A172 (cell line): ENCODE measurements around the gene TRIM58. TPM values are rescaled to one million over a fixed set of nuclear protein-coding genes. Genes with fewer than 3 reads are reported as not detected.

ENCODE experiments used
- DNase-seq: peaks from one replicate; pipeline ENCODE4 v3.0.0-alpha.2; 2015; ENCODE audit warnings: low spot score
- total RNA-seq: library from RNA; depleted of rRNA; stranded (reverse); fragments of >200 nt; shearing (Covaris generic); gene quantifications from 2 replicates; pipeline ENCODE4 v1.2.3, GENCODE V29; 2014; rRNA removed

Gene TRIM58, protein sequence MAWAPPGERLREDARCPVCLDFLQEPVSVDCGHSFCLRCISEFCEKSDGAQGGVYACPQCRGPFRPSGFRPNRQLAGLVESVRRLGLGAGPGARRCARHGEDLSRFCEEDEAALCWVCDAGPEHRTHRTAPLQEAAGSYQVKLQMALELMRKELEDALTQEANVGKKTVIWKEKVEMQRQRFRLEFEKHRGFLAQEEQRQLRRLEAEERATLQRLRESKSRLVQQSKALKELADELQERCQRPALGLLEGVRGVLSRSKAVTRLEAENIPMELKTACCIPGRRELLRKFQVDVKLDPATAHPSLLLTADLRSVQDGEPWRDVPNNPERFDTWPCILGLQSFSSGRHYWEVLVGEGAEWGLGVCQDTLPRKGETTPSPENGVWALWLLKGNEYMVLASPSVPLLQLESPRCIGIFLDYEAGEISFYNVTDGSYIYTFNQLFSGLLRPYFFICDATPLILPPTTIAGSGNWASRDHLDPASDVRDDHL
- not detected in 2 replicates for total RNA-seq

DNA sequence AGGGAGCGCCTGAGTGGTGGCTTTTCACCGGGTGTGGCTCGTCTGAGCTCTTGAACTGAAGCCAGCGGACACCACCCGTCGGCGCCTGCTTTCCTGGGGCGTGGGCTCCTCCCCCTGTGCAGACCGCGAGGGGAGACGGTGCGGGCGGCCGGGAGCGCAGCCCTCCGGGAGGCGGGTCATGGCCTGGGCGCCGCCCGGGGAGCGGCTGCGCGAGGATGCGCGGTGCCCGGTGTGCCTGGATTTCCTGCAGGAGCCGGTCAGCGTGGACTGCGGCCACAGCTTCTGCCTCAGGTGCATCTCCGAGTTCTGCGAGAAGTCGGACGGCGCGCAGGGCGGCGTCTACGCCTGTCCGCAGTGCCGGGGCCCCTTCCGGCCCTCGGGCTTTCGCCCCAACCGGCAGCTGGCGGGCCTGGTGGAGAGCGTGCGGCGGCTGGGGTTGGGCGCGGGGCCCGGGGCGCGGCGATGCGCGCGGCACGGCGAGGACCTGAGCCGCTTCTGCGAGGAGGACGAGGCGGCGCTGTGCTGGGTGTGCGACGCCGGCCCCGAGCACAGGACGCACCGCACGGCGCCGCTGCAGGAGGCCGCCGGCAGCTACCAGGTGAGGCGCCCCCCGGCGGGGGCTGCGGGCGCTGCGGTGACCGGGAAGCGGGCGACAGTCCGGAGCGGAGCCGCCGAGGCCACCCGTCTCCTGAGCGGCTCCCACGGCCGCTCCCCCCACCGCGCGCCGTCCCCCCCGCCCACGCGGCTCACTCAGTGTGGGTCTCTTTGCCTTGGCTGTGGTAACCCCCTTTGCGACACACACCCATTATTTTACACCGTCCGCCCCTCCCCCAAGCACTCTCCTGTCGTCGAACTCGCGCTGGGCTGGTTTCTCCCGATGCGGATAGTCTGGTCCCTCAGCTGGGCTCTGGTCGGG lies at the start of gene TRIM58:
Gene TRIM58 (plus strand): TSS at position 119 of the 916 bp plus-strand sequence. CDS start 60 bp downstream, at position 179.
- no peak for DNase-seq

DNA sequence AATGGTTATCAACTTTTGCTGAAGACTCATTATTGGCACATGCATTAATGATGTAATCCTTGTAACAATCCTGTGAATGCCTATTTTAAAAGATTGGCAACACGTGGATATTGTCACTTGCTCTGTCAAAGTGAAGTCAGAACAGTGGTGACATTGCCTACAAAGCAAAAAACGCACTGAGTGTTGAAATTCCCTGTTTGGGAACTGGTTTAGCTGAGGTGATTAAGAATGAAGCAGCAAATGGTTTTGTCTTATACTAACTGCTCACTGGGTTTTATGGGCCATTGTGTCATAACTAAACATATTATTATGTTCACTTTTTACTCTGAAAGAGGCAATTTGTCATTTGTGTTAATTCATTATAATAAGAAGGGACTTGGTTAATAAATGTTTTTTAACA lies 44.4 kb upstream of the TRIM58 start:
- DNase-seq: no peak

DNA sequence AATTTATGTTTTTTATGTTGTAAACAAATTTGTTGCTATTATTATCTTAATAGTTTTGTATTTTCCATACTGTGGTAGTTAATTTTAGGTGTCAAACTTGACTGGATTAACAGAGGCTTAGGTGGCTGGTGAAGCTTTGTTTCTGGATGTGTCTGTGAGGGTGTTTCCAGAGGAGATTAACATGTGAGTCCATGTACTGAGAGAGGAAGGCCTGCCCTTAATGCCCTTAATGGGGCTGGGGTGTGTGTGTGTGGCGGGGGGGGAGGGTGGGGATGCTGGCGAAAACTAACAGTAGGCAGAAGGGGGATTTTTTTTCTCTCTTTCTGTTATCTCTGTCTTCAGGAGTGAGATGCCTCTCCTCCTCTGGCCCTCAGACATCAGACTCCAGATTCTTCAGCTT lies 34.9 kb upstream of the TRIM58 start:
- DNase-seq: no peak

DNA sequence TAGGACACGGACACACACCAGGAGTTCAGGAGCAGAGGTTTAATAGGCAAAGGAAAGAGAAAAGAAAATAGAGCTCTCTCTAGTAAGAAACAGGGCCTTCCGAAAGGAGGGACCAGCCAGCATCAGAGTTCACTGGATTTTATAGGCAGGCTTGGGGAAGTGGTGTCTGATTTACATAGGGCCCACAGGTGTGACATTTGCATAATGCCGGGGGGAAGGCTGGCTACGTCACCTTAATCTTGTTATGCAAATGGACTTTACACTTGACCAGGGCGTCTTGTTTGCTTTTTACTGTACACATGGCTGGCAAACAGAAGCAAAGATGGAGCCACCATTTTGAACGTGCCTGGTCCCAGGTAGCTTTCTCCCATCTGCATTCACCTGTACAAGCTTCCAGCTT lies 33.0 kb upstream of the TRIM58 start, which contains the start of gene OR14A16:
Gene OR14A16 (minus strand): TSS at position 97 of the 400 bp plus-strand sequence. CDS start 8,390 bp downstream, outside the sequence.
- no peak for DNase-seq

DNA sequence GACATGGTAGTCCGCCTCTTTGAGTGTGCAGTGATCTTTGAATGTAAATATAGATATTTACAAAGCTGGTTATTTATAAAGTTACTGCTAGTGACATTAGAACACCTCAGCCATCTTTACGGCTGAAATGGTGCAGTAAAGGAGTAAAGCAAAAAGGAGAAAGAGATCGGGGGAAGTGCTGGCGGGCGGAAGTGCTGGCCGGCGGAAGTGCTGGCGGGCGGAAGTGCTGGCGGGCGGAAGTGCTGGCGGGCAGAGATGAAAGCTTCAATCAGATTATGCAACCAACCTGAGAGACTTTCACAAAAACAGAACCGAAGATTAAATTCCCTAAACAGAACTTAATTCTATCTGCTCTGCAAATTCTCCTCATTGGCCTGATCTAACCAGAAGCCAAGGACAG lies 31.6 kb upstream of the TRIM58 start:
- DNase-seq: no peak

DNA sequence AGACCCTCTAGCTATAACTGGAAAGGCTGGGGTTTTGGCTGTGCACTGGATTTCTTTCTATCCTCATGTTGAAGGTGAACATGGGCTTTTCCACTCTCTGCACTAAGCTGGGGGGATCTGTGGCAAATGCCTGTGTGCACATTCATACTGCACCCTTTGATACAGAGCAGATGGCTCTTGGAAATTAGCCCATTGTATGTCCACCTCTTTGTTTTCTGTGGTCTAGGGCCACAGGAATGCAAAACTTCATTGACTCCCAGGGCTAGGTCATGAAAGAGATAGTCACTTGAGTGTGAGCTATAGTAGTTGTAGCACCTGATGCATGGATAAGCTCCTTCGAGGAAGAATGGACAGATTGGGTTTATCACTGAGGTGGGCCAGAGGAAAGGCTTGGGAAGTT lies 27.3 kb upstream of the TRIM58 start:
- no peak for DNase-seq

DNA sequence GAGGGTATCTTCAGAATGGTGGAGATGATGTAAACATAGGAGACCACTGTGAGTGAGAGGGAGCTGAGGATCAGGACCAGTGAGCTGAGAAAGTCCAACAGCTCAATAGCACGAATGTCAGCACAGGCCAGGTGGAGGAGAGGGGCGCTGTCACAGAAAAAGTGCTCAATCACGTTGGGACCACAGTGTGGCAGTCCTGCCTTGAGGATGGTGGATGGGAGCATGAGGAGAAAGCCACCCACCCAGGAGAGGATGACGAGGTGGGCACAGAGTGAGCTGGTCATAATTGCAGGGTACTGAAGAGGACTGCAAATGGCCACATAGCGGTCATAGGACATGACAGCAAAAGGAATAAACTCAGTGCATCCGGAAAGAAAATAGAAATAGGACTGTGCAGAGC lies 23.4 kb upstream of the TRIM58 start:
- no peak for DNase-seq

DNA sequence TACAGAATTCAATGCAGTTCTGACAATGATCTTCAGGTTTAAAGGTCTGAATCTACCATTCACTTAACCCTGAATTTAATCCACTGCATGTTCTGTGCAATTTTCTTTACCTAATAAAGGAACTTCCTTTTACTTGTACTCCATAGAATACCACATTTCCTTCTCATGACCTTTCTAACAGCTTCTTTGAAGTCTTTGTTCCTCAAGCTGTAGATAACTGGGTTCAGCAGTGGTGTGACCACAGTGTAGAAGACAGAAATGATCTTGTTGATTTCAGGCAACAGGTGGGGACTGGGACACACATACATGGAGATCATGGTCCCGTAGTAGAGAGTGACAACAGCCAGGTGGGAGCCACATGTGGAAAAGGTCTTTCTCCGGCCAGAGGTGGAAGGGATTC lies 16.2 kb upstream of the TRIM58 start:
- no peak for DNase-seq

DNA sequence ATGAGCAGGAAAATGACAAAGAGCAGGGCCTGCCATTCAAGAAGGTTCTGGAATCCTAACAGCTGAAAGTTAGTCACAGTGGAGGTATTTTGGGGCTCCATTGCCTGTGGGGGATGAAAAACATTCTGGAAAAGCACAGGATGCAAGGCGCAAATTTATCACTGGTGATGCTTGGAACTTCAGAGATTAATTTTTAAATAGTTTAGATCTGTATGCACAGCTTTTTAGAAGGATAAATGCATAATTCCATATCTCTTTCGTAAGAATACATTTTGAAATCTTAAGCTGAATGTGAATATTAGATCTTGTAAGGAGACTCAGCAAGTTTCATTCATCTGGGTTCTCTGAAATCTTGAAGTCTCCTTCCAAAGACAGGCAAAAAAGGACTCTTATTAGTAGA lies 15.2 kb upstream of the TRIM58 start, which contains the start of gene OR11L1:
Gene OR11L1 (minus strand): TSS at position 101 of the 400 bp plus-strand sequence. CDS start 0 bp downstream, at position 101.
- DNase-seq: no peak

DNA sequence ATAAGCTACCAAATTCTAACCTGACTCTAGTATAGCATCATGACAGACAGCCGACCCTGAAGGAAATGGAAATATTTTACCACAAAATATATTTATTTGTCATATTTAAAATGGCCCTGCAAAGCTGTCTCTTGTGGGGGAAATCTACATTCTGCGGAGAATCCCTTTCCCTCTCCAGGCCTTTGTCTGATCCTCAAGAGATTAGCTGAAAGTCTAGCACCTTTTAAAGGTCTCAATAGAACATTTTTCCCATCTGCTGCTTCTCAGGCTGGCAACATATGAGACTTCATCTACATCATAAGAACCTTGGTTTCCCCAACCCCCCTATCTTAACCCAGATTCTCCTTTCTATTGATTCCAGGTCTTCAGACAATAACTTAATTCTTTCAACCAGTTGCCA lies 13.6 kb upstream of the TRIM58 start:
- DNase-seq: no peak

DNA sequence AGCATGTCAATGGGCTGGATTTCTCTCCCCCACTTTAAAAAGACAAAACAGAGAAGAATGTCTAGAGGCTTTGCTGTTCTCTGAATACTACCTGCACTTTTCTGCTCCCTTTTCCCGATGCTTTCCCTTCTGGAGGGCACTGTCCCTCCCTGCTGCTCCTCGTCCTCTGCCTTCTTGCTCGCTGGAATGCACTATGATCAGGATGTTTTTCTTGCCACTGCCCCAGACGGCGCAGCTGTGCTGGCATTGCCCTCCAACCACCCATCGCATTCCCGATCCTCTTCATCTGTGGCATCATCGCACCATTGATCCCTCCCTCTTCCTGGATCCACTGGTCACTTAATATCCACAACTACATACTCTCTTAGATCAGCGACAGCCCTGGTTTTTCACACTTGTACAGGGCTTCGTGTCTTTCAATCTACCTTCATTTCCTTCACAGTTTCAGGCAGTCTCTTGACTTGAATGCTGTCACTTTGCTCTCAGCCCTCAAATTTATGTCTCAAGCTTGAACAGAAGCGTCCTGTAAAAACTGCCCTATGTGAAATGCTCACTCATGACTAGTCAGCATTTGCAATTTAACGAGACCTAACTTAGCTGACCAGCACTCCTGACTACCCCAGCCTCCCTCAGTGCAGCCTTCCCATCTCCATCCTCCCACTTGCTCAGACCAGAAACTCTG lies 11.8 kb upstream of the TRIM58 start:
- peak; percentile 6 for DNase-seq

DNA sequence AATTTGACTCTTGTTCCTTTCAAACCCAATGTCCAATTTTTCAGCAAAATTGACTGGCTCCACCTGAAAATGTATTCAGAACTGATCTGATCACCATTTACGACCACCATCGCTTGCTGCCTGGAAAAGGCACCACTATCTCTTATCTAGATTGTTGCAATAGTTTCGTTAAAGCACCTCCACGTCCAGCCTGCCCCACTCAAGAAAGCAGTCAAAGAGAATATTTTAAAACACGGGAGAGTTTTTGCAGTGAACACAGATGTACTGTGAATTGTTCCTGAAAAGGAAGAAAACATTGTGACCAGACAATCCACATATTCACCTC lies 11.3 kb upstream of the TRIM58 start:
- DNase-seq: no peak

DNA sequence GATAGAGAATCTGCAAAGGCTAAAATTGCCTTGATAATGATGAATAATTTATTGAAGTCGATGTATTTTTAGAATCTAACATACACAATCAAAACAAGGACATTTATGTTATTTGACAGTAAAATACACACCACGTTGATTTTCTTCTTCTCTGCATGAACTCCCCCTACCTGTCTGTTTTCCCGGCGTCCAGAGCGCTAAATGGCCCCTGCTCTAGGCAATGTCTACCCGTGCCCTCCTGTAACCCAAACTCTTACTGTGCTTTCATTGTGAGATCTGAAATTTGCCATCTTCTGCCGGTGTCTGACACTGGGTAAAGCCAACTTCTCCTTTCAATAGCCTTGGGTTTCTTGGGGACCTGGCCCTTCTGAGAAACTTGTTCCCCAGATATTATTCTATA lies 8.6 kb upstream of the TRIM58 start:
- DNase-seq: no peak

DNA sequence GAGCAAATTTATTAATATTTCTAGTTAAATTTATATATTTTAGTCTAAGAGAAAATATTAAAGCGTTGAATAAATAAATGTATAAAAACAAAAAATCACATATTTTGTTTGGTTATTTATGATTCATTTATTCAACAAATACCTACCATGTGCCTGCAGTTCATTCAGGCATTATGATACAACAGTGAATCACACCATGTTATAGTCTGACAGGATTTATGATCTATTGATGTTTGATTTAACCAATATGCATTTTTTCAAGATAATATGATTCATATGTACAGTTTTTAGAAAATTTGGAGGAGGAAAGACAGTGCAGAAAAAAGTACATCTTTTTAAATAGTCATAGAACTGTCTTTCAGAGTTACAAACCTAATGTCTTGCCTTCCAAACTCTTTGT lies 7.4 kb upstream of the TRIM58 start:
- DNase-seq: no peak

DNA sequence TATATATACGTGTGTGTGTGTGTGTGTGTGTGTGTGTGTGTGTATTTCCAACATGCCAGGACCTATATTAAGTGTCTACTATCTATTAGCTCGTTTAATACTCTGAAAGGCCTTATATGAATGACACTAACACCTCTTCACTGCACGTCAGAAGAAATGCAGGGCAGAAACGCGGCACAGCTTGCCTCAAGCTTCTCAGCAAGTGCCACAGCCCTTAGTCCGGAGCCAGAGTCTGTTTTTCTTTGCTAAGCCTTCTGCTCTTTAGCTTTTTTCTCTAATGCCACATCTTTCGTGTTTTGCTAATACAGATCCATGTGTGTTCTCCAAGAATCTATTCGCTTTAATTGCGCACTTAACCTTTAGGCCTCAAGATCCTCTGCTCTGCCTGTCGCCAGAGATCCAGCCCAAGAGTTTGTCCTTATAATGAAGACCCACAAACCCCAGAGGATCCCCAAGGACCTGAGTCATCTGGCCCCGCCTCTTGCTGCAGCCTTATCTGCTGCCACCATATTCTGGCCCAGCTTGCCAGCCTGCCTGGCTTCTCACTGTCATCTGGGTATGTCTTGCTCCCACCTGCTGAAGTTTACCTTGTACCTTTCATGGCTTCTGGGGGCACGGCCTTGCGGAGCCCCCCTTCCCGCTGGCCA lies 2.0 kb upstream of the TRIM58 start:
- DNase-seq: peak; percentile 9

DNA sequence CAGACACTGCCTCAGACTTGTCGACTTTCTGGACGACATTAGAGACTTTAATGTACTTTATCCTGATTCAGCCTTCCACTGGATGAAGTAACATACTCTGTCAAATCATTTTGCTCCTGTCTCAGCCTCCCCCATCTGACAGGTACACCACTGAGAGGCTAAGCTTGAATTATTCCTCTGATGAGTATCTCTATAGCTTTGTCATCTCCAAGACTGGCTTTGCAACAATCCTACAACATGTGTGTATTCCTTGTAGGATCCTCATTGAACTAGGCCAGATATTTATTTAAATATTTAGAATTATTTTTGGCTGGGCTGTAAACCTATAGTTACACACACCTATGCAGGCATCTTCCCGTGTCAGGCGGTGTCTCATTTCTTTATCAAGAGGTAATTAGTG lies 1.1 kb upstream of the TRIM58 start:
- DNase-seq: no peak

DNA sequence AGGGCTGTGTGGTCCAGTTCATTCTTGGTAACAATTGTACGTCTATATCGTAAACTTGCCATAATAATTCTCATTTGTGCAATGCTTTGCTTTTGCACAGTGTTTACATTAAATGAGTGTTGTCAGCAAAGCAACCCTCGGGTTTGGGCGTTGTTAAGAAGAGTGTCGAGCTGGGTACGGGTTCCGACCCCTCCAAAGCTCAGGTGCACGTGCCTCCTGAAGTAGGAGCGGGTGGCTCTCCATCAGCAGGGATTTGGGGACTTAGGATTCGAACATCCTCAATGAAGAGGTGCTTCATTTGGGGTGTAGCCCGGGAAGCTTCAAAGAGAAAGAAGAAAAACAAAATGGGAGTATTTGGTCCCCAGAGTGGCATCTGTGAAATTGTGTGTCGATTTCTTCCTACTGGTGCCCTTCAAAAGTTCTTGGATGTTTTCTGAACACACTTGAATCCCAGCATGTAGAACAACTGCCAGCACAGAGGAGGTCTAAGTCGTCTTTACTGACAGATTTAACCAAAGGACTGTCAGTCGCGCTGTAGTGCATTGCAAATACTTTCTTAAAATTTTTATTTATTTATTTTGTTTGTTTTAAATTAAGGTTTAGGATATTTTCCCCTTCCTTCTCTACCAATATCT lies 1.1 kb downstream of the TRIM58 start:
- no peak for DNase-seq

DNA sequence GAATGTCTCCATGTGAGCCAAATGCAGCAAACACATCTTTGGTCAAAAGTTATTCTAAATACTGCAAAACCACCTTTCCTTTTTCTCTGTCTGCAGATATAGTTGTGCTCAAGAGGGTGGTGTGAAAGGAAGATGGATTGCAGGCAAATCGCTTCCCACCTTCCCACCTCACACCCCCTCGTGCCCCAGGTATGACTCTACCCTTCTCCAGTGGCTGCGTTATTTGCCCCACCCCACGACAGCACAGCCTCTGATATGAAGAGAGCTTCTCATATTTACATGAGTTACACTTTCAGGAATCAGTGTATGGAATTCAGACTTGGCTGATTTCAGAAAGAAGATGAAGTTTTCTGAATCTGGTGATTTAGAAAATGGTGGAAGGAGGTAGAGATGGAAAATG lies 5.8 kb downstream of the TRIM58 start:
- DNase-seq: no peak

DNA sequence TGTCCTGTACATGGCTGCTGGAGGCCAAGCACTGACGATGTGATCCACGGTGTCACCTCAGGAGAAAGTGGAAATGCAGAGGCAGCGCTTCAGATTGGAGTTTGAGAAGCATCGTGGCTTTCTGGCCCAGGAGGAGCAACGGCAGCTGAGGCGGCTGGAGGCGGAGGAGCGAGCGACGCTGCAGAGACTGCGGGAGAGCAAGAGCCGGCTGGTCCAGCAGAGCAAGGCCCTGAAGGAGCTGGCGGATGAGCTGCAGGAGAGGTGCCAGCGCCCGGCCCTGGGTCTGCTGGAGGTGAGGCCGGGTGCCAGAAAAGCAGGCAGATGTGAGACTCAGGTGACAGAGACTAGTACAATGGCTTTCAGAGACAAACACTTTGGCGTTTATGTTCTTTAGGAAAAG lies 7.7 kb downstream of the TRIM58 start:
- DNase-seq: no peak

DNA sequence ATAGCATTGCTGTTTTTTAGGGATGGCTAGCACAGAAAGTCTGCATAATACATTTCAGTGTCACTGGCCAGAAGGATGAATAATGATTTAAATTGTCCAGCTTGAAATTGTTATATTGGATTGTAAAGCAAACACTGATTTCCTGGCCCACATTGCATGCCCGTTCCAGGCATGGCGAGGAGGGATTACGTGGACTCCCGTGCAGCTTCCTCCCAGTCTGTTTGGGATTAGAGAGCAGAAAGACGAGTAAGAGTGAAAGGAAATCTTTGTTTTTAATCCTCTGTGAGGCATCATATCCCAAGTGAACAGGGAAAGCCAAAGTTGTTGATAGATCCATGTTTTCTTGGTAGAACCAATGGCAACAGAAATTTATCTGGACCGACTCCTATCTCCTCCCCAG lies 8.4 kb downstream of the TRIM58 start:
- no peak for DNase-seq

DNA sequence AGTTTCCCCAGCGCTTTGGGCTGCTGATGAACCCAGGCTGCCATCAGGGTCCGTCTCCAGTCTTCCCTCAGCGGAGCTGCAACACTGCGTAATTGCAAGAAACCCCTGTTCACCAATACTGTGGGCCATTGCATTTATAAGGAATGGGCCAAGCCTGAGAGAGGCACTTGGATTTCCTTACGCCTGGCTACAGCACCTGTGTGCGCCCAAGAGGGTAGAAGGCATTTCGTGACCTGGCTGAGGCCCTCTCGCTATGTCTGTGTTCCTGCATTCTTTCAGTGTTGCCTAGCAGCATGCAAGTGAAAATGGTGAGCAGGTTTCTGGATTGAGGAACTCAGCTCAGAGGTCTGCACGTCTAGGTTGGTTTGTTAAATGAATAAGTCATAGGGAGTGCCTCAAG lies 26.4 kb downstream of the TRIM58 start:
- no peak for DNase-seq
